ENCODE data around the gene RER1. TPM values are rescaled to one million over a fixed set of nuclear protein-coding genes. Genes with fewer than 3 reads are reported as not detected.

The RER1 gene
- total and polyA plus RNA-seq, 11 donors = 43.3 to 124 (median 78.3) TPM

DNA sequence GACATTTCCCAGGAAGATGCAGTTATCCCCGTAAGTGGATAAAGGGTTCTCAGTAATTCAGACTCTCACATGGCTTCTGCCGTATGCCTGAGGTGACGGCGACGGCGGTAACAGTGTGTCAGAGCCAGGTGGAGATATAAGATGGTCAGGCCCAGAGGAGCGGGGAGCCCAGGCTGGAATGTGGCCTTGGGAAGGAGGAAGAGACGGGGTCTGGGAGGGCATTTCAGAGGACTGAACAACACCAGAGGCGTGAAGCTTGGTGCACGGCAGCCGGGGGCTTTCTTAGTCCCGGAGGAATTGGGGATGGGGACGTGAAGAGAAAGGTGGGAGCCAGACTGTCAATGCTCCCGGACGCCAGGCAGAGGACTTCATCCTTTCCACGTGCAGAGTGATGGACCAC, 1.0 kb downstream of the RER1 start:
- H3K27ac ChIP-seq = peak overlapping the region in 8 of 12 donors; percentile 74 to 93 (median 84)
- ATAC-seq (no peak), DNase-seq (no peak)
- H3K4me3 ChIP-seq = peak overlapping the region; percentile 66 to 99 (median 84)
- TF ChIP-seq CTCF (IDR thresholded peaks at IDR 0.05) = no peak
- TF ChIP-seq POLR2A (IDR thresholded peaks at IDR 0.05) = no peak
- intact Hi-C loops (cut with DNase I) = loop anchor here in 1 of 10 donors (5.0 kb wide), 1 partner anchor 260 kb away; no protein-coding TSS in a partner anchor
- peaks cover 5 to 48% (median 26%) of the 10 kb centered on the region in 12 donors for H3K4me1 ChIP-seq
- H3K36me3 ChIP-seq = peaks cover 0 to 47% (median 30%) of the 10 kb centered on the region in 9 donors
- H3K9me3 ChIP-seq = no peaks in the 10 kb centered on the region
- WGBS, 4 donors = 34 to 36% (median 35%) methylated on average over 16 of the region's 16 CpGs
- H3K27me3 ChIP-seq = no peaks in the 10 kb centered on the region

DNA sequence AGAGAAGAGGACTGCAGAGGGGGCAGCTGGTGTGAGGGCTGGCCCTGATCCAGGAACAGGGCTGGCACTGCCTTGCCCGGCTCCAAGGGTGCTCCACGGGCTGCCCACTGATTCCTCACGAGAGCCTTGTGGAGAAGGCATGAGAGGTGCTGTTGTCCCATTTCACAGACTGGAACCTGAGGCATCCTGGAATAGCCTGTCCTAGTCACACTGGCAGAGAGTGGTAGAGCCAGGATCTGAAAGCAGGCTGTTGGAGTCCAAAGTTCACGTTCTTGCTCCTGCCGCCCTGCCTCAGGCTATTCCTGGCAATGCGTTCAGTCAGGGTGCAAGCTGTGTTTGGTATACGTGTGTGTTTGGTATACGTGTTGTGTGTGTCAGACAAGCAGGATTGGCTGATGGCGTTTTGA, 1.8 kb downstream of the RER1 start:
- Histone ChIP-seq H3K36me3 (peaks cover 0 to 55% (median 38%) of the 10 kb centered on the region in 9 donors), H3K27me3 (no peaks in the 10 kb centered on the region), H3K4me3 (no peak overlapping the region), H3K4me1 (peaks cover 5 to 48% (median 26%) of the 10 kb centered on the region in 12 donors), H3K27ac (no peak overlapping the region), H3K9me3 (no peaks in the 10 kb centered on the region)
- ATAC-seq (no peak), DNase-seq (no peak)
- WGBS, 4 donors = 74 to 79% (median 76%) methylated on average over 9 of the region's 9 CpGs
- intact Hi-C loops (cut with DNase I) = loop anchor here in 1 of 10 donors (5.0 kb wide), 1 partner anchor 261 kb away; no protein-coding TSS in a partner anchor
- TF ChIP-seq CTCF (IDR thresholded peaks at IDR 0.05) (no peak), POLR2A (IDR thresholded peaks at IDR 0.05) (no peak)

- Histone ChIP-seq H3K9me3 (no peaks in the 10 kb centered on the region), H3K4me1 (peaks cover 5 to 48% (median 26%) of the 10 kb centered on the region in 12 donors), H3K27me3 (no peaks in the 10 kb centered on the region), H3K36me3 (peaks cover 0 to 63% (median 45%) of the 10 kb centered on the region in 9 donors), H3K27ac (no peak overlapping the region), H3K4me3 (no peak overlapping the region)
- 90 to 91% (median 91%) methylated on average over 7 of the region's 7 CpGs for WGBS, 4 donors
- no peak for DNase-seq
- intact Hi-C loops (cut with DNase I) = loop anchor here in 1 of 10 donors (5.0 kb wide), 1 partner anchor 262 kb away; no protein-coding TSS in a partner anchor
- no peak for TF ChIP-seq CTCF (IDR thresholded peaks at IDR 0.05)
- ATAC-seq = no peak
Observed at GRCh38 chr1:2394220-2394619, 2.6 kb downstream of the RER1 start.

- Histone ChIP-seq H3K4me1 (peaks cover 5 to 48% (median 26%) of the 10 kb centered on the region in 12 donors), H3K27me3 (no peaks in the 10 kb centered on the region), H3K27ac (no peak overlapping the region), H3K36me3 (peaks cover 0 to 68% (median 51%) of the 10 kb centered on the region in 9 donors), H3K9me3 (no peaks in the 10 kb centered on the region), H3K4me3 (no peak overlapping the region)
- intact Hi-C loops (cut with DNase I) = loop anchor here in 1 of 10 donors (5.0 kb wide), 1 partner anchor 262 kb away; no protein-coding TSS in a partner anchor
- no peak for ATAC-seq
- no peak for DNase-seq
- 79 to 84% (median 82%) methylated on average over 11 of the region's 11 CpGs for WGBS, 4 donors
- TF ChIP-seq CTCF (IDR thresholded peaks at IDR 0.05) = no peak
- no peak for TF ChIP-seq POLR2A (IDR thresholded peaks at IDR 0.05)
Observed at GRCh38 chr1:2394761-2395160, 3.1 kb downstream of the RER1 start.

Data from heart left ventricle (tissue), 16 donors.